ENCODE results near the gene CNTNAP1.

DNA sequence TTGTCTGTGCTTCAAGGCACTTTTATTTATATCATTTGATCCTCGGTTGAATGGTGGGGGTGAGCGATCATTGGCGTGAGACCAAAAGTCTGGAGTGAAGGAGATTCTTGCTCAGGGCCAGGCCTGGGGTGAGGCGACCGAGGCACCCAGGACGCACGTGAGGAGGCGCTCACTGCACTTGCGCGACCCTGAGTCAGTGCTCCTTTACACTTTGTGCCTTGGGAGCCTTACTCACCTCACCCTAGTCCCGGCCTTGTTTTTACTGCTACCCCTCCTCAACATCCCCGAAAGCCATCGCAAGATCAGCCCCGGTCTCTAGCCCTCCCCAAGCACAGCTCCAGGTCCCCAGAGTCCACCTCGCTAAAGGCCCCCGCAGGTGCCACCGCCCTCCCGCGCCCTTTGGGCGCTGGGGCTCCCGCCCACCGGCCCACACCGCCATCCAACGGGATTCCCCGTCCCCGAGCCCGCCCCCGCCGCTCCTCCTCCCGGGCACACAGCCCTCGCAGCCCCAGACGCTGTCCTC lies 62.0 kb downstream of the CNTNAP1 start:
- TF ChIP-seq, protein P1, sequence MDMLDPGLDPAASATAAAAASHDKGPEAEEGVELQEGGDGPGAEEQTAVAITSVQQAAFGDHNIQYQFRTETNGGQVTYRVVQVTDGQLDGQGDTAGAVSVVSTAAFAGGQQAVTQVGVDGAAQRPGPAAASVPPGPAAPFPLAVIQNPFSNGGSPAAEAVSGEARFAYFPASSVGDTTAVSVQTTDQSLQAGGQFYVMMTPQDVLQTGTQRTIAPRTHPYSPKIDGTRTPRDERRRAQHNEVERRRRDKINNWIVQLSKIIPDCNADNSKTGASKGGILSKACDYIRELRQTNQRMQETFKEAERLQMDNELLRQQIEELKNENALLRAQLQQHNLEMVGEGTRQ (CRISPR knock-in tag; IDR thresholded peaks at IDR 0.05): no peak
- TF ChIP-seq, protein P2, sequence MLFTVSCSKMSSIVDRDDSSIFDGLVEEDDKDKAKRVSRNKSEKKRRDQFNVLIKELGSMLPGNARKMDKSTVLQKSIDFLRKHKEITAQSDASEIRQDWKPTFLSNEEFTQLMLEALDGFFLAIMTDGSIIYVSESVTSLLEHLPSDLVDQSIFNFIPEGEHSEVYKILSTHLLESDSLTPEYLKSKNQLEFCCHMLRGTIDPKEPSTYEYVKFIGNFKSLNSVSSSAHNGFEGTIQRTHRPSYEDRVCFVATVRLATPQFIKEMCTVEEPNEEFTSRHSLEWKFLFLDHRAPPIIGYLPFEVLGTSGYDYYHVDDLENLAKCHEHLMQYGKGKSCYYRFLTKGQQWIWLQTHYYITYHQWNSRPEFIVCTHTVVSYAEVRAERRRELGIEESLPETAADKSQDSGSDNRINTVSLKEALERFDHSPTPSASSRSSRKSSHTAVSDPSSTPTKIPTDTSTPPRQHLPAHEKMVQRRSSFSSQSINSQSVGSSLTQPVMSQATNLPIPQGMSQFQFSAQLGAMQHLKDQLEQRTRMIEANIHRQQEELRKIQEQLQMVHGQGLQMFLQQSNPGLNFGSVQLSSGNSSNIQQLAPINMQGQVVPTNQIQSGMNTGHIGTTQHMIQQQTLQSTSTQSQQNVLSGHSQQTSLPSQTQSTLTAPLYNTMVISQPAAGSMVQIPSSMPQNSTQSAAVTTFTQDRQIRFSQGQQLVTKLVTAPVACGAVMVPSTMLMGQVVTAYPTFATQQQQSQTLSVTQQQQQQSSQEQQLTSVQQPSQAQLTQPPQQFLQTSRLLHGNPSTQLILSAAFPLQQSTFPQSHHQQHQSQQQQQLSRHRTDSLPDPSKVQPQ (CRISPR knock-in tag; IDR thresholded peaks at IDR 0.05; ENCODE audit: borderline replicate concordance): no peak
- TF ChIP-seq U2AF1 (optimal IDR thresholded peaks at IDR 0.05; ENCODE audit: low read depth, low read length): no peak
- TF ChIP-seq RBM25 (IDR thresholded peaks at IDR 0.05; ENCODE audit: low read depth, low read length, severe bottlenecking): no peak
- TF ChIP-seq TAF9B (IDR thresholded peaks at IDR 0.05; ENCODE audit: partially characterized antibody): no peak
- TF ChIP-seq, protein P3, sequence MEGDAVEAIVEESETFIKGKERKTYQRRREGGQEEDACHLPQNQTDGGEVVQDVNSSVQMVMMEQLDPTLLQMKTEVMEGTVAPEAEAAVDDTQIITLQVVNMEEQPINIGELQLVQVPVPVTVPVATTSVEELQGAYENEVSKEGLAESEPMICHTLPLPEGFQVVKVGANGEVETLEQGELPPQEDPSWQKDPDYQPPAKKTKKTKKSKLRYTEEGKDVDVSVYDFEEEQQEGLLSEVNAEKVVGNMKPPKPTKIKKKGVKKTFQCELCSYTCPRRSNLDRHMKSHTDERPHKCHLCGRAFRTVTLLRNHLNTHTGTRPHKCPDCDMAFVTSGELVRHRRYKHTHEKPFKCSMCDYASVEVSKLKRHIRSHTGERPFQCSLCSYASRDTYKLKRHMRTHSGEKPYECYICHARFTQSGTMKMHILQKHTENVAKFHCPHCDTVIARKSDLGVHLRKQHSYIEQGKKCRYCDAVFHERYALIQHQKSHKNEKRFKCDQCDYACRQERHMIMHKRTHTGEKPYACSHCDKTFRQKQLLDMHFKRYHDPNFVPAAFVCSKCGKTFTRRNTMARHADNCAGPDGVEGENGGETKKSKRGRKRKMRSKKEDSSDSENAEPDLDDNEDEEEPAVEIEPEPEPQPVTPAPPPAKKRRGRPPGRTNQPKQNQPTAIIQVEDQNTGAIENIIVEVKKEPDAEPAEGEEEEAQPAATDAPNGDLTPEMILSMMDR (IDR thresholded peaks at IDR 0.05 in 2 of 3, conservative IDR thresholded peaks at IDR 0.05 in 1 of 3; ENCODE audit: insufficient read depth in 2 of 3, low read depth in 1 of 3, low read length in 3 of 3): peak in 1 of 3 experiments; percentile 29; a peak in 2 of 6 replicates
- TF ChIP-seq CBX5 (IDR thresholded peaks at IDR 0.05; ENCODE audit: borderline replicate concordance, low read depth): no peak
- TF ChIP-seq POLR2A (conservative IDR thresholded peaks at IDR 0.05): 0 out of 2 replicates have a peak, but pooled peaks have one; percentile 29

All from K562 (cell line).